Activated CD8-positive, alpha-beta T cell treated with anti-CD3 and anti-CD28 coated beads for 36 hours (primary cell): Measurements from ENCODE around the gene ALDH1A2. TPM values are rescaled to one million over a fixed set of nuclear protein-coding genes. Genes with fewer than 3 reads are reported as not detected.

ENCODE experiments used
- ATAC-seq: fragments of 200-7000 bp; cut with Tn5 transposase; one replicate; pipeline ENCODE4 v1.10.0; 2021; ENCODE audit warnings: mild to moderate bottlenecking, moderate library complexity
- CTCF ChIA-PET: fragments of 350-600 bp; sonication (Branson Sonifier 250); formaldehyde crosslinking; loops from one replicate; lab custom pipeline; 2021; ENCODE audit warnings: antibody characterized with exemption; lab: Charles Lee
- POLR2A ChIA-PET: fragments of 350-600 bp; sonication (Branson Sonifier 250); formaldehyde crosslinking; loops from one replicate; lab custom pipeline; 2021; ENCODE audit warnings: antibody characterized with exemption; lab: Charles Lee
- DNase-seq: peaks from one replicate; pipeline ENCODE4 v3.0.0-alpha.2; 2020
- H3K27ac Mint-ChIP-seq: one replicate; pipeline ENCODE4 v1.8.0; 2021; ENCODE audit warnings: mild to moderate bottlenecking, mixed read lengths
- H3K27me3 Mint-ChIP-seq: one replicate; pipeline ENCODE4 v1.8.0; 2021; ENCODE audit warnings: mixed read lengths
- H3K36me3 Mint-ChIP-seq: one replicate; pipeline ENCODE4 v1.8.0; 2021; ENCODE audit warnings: low read depth, mixed read lengths
- H3K4me1 Mint-ChIP-seq: one replicate; pipeline ENCODE4 v1.8.0; 2021; ENCODE audit warnings: low read depth, mixed read lengths
- H3K4me3 Mint-ChIP-seq: one replicate; pipeline ENCODE4 v1.8.0; 2021; ENCODE audit warnings: mild to moderate bottlenecking, moderate library complexity, mixed read lengths
- H3K9me3 Mint-ChIP-seq: one replicate; pipeline ENCODE4 v1.8.0; 2021; ENCODE audit warnings: mixed read lengths
- intact Hi-C: fragments of 100-400 bp; cut with micrococcal nuclease; formaldehyde crosslinking; loops from one replicate; pipeline ENCODE4 v1.10.0; 2022
- total RNA-seq, 2 experiments: library from RNA; stranded (reverse); gene quantifications; one replicate each; pipeline ENCODE4 v1.2.3, GENCODE V29; 2021
- TF ChIP-seq, protein P1 (sequence below): fragments of 200-600 bp; IDR thresholded peaks from one replicate; pipeline ENCODE4 v1.8.0; 2022; ENCODE audit warnings: antibody characterized with exemption, mild to moderate bottlenecking

The ALDH1A2 gene
- total RNA-seq, 2 experiments from 2014 or later, result 0.47 to 1.4 TPM

DNA sequence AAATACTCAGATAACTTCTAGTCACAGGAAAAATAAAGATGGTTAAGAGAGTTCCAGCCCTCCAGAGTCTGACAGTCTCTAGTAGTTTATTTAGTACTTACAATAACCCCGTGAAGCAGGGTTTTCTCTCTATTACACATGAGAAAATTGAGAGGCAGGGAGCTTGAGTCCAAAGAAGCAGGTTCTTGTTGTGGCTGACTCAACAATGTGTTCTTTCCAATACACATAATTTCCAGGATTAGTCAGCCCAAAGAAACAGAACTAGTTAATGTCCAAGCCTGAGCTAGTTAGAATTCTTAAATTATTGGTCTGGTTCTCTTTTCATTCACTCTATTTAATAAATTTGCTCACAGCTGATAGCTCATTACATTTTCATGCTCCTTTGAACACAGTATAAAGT lies 49.9 kb downstream of the ALDH1A2 start:
- CTCF ChIA-PET, result no interaction called here
- H3K36me3 Mint-ChIP-seq, result no peaks in the 10 kb centered on the region
- DNase-seq, result no peak
- intact Hi-C loops, result no loop called here
- H3K27ac Mint-ChIP-seq, result no peak overlapping the region
- H3K4me1 Mint-ChIP-seq, result no peaks in the 10 kb centered on the region
- no peak overlapping the region for H3K4me3 Mint-ChIP-seq
- TF ChIP-seq, protein P1, sequence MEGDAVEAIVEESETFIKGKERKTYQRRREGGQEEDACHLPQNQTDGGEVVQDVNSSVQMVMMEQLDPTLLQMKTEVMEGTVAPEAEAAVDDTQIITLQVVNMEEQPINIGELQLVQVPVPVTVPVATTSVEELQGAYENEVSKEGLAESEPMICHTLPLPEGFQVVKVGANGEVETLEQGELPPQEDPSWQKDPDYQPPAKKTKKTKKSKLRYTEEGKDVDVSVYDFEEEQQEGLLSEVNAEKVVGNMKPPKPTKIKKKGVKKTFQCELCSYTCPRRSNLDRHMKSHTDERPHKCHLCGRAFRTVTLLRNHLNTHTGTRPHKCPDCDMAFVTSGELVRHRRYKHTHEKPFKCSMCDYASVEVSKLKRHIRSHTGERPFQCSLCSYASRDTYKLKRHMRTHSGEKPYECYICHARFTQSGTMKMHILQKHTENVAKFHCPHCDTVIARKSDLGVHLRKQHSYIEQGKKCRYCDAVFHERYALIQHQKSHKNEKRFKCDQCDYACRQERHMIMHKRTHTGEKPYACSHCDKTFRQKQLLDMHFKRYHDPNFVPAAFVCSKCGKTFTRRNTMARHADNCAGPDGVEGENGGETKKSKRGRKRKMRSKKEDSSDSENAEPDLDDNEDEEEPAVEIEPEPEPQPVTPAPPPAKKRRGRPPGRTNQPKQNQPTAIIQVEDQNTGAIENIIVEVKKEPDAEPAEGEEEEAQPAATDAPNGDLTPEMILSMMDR, result no peak
- no peaks in the 10 kb centered on the region for H3K9me3 Mint-ChIP-seq
- ATAC-seq, result no peak
- POLR2A ChIA-PET, result no interaction called here
- H3K27me3 Mint-ChIP-seq, result peaks cover 29% of the 10 kb centered on the region

DNA sequence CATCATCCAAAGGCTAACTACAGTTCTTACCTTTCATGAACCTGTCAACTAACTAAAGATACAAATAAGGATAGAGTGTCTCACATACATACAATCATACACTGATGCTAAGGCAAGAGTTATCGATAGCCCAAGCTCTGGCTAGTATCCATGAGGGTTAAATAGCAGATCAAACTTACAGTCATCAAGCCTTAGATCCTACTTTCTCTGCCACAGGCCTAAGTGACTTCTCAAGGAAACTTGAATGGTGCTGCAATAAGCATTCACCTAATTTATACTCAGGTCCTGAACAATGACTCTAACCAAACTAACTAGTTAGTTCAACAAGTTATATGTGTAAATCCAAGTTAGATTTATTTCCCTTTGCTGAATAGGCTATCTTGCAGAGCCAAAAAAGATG lies 51.0 kb downstream of the ALDH1A2 start:
- Mint-ChIP-seq H3K4me3 (no peak overlapping the region), H3K27me3 (peaks cover 25% of the 10 kb centered on the region), H3K36me3 (no peaks in the 10 kb centered on the region), H3K27ac (no peak overlapping the region), H3K9me3 (no peaks in the 10 kb centered on the region), H3K4me1 (no peaks in the 10 kb centered on the region)
- CTCF ChIA-PET, result no interaction called here
- TF ChIP-seq, protein P1, result no peak
- DNase-seq (no peak), ATAC-seq (no peak)
- intact Hi-C loops, result no loop called here
- POLR2A ChIA-PET, result no interaction called here

DNA sequence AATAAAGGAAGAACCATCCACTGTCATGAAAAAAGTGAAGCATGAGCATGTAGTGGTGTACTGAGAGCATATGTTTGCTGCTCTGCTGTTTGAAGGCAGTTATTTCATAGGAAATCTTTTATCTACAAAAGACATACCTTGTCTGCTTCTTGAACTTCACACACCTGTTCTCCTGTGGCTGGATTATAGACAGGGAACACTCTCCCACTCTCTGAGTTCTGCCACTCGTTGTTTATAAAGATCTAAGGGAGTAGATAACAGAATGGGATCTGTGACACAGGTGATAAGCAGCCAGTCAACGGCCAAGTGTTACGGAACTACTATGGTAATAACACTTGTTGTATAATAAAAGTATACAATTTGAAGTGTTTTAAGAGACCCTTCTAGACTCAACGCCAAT lies 51.5 kb downstream of the ALDH1A2 start:
- no peaks in the 10 kb centered on the region for H3K36me3 Mint-ChIP-seq
- TF ChIP-seq, protein P1, result no peak
- DNase-seq (no peak), ATAC-seq (no peak)
- H3K4me1 Mint-ChIP-seq, result no peaks in the 10 kb centered on the region
- H3K27ac Mint-ChIP-seq, result no peak overlapping the region
- H3K27me3 Mint-ChIP-seq, result peaks cover 25% of the 10 kb centered on the region
- CTCF ChIA-PET, result no interaction called here
- no peak overlapping the region for H3K4me3 Mint-ChIP-seq
- H3K9me3 Mint-ChIP-seq, result no peaks in the 10 kb centered on the region
- intact Hi-C loops, result no loop called here
- POLR2A ChIA-PET, result no interaction called here

DNA sequence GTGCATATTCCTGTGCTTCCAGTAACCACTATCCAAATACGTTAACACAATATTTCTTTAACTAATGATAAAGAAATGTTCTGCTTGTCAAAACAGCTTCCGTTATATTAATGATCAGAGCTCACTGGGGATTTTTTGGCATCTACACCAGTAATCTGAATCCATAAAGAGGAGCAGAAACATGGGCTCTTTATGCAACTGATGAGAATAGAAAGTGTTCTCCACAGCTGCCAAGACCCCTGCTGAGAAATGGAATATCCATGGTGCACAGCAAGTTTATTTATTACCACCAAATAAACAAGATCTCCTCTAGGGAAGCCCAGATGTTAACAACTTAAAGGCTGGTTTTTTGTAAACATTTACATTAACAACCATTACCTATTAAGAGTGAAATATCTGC lies 54.5 kb downstream of the ALDH1A2 start:
- DNase-seq (no peak), ATAC-seq (no peak)
- Mint-ChIP-seq H3K36me3 (no peaks in the 10 kb centered on the region), H3K27me3 (peaks cover 21% of the 10 kb centered on the region), H3K27ac (no peak overlapping the region), H3K4me1 (no peaks in the 10 kb centered on the region), H3K9me3 (peaks cover 3% of the 10 kb centered on the region), H3K4me3 (no peak overlapping the region)
- intact Hi-C loops, result no loop called here
- TF ChIP-seq, protein P1, result no peak
- ChIA-PET CTCF (interaction anchor here (1.3 to 1.6 kb wide), 2 partner anchors 22 to 59 kb away, joined by 3 to 4 read pairs; no protein-coding TSS in a partner anchor), POLR2A (no interaction called here)

DNA sequence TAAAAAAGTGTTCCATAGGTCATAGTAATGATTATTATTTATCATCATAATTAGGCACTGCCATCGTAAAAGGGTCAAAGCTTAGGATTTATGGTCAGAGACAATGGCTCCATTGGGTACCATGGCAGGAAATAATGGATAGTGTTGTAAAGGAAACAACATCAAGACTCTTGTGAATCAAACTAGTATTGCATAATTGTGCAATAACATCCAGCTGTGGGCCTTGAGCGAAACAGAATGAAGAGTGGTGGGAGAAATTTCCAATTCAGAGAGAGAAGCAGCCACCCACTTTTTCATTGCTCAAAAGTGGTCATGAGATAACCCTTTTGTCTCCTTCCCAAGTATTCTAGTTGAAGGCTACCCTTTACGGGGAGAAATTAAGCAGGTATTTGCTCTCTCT lies 61.7 kb downstream of the ALDH1A2 start:
- POLR2A ChIA-PET, result no interaction called here
- ATAC-seq (no peak), DNase-seq (no peak)
- Mint-ChIP-seq H3K27ac (no peak overlapping the region), H3K9me3 (peaks cover 6% of the 10 kb centered on the region), H3K27me3 (peaks cover 20% of the 10 kb centered on the region), H3K36me3 (no peaks in the 10 kb centered on the region), H3K4me3 (no peak overlapping the region), H3K4me1 (no peaks in the 10 kb centered on the region)
- intact Hi-C loops, result no loop called here
- TF ChIP-seq, protein P1, result no peak
- CTCF ChIA-PET, result no interaction called here
